GM18508 (cell line): ENCODE results near the gene UTRN.
A peak's percentile ranks its signal among the peaks of the same experiment; 100 is the strongest.

Source experiments
- ATAC-seq: cut with Tn5 transposase; IDR thresholded peaks from one replicate; pipeline ENCODE4 v1.9.1; 2021; ENCODE audit warnings: moderate number of reproducible peaks; ENCODE audit not compliant: insufficient read depth, unreplicated experiment

Gene UTRN

DNA sequence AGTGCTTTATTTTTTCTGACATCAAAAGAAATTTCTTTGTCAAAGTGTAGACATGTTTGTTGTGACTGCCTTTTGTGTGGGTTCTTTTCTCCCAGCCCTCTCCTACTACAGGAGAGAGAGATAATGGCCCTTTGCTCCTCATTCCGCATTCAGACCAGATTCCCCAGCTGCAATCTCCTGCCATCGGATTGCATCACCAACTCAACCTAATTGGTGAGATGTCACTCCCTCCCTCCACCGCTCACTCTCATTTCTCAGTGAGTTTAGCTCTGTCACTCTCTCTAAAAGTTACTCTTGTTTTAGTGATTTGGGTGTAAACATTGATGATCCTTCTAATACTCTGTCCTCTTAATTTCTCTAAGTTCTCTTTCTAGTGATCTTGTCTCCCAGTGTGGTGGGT lies 22.7 kb downstream of the UTRN start:
- no peak for ATAC-seq

DNA sequence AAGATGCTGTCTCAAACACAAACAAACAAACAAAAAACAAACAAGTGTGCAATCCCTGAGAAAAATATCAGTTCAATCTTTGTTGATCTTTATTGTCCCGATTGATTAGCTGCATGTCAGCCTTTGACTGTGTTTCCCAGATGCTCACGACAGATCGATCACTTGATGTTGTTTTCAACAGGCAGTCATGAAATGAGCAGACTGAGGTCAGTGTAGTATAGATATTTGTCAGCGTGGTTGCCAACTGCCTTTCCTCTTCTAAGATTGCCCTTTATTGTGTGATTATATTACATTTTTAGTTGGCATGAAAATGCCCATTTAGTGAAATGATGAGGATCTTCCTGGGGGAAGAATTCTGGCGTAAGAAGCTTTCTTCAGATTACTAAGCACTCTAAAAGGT lies 25.6 kb downstream of the UTRN start:
- ATAC-seq = no peak

DNA sequence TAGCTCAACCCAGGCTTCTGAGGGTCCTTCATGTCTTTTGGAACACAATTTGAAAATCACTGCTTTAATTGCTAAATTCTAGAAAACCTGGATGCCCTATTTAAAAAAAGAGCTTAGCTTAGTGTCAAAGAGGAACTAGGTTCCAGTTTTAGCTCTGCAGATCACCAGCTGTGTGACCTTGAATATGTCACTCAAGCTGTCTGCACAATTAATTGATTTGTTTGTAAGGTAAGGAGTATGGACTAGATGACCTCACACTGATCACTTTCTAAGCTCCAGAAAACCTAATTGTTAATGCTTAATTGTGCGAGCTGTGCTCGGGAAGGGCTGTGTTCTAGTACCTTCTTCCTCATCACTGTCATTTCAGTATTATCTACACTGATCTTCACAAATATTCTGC lies 26.2 kb downstream of the UTRN start:
- no peak for ATAC-seq

DNA sequence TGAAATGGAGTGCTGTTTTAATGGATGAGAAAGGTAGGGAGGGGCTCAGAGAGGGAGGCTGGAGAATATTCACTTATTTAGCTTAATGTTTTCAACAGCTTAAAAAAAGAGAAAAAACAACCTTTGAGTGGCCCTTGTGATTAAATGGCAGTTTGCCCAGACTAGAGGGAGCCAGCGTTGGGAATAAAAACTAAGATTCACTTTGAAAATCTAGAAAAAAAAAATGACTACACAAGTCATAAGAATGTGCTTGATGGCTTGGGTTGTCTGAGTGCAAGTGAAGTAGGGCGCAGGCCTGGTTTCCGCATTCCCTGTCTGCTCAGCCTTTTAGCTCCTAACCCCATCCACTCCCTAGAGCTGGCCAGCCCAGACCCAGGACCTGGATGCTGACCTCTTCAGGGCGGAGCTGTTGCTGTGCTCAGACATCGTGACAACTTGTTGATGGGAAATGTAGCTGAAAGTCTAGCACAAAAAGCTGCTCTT lies 28.9 kb downstream of the UTRN start:
- no peak for ATAC-seq

DNA sequence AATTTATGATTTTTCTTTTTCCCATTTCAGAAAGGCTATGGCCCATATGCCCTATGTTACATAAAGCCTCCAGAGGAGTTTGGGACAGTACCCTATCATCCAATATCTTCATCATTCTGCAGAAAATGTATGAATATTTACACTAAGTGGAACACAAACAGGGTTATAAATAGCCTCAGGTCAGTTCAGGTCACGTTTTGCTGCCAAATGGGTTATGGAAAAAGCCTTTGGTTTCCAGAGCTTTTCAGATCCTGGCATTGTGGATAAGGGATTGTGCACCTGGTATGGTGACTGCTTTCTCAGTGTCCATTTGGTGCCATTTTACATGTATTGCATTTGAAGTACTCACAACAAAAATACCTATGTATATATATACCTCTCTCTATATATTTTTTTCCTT lies 29.4 kb downstream of the UTRN start:
- ATAC-seq = no peak

DNA sequence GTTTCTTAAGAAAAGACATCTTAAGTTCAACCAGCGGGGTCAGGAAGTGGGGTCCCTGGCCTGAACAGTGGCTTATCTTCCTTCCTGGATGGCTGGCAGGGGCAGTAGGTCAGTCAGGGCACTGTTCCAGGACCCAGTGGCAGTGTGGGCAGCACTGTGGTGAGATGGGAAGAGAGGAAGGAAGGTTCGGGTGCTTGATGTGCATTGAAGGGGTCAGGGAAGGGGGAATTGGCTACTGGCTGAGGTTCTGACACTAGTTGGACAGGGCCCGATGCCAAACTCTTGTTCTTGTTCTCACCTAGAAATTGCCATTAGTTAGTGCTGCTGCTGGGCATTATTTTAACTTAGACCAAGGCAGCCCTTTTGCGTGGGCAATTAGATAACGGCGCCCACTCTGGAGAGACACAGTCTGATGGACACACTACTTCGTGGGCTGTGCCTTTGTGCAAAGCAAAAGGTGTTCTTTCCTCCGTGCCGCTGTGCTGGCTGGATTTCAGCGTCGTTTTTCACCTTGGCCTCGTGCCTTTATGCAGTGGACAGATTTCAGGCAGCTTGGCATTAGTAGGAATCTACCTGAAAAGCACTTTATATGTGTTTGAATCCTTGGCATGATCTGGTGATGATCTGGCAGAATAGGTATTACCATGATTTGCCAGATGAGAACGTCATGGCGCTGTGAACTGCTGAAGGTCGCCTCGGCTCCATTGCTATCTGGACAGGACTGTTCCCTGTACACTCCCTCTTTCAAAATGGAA lies 30.3 kb downstream of the UTRN start:
- no peak for ATAC-seq

DNA sequence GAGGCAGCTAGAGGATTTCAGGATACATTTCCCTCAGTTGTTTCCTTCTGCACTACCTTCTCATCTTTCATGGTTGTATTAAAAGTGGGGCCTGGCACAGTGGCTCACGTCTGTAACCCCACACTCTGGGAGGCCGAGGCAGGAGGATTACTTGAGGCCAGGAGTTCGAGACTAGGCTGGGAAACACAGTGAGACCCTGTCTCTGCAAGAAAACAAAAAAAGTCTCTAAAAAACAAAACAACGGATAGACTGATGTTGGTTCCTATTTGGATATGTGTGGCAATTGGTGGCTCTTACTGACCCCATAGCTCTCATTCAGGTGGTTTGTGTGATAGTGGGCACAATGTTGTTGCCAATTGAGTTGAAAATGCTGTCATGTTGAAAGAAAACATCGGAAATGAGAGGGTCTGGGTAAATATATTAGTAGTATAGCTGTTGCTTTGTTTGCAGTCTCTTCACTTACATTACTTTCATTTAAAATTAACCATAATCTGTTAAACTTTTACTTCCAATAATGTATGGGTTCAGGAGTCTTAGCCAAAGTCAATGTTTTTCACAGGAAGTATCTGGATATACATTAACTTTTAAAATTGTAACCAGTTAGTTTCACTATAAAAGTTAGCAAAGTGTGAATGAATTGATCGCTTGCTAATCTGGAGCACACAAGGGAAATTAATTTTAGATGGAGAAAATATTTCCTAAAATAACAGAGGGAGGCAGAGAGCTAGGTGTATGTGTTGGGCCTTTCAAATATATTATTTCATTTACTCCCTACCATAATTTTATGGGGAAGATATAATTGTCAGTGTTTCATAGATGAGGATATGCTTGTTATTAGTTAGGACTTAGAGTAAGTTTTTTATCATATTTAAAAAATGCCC lies 31.1 kb downstream of the UTRN start:
- peak; percentile 51 for ATAC-seq

DNA sequence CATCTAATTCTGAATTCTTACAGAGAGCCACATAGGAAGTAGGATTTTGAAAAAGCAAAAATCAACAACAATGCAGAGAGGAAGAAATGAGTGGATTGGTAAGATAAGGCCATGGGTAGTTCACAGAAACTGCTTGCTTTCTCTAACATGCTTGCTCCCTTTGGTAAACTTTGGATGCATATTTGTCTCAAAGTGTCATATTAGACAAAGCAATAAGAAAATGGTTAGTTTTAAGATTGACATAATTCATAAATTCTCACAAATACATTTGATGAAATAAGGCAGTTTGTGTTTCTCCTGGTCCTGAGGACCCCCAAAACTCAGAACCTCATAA lies 31.7 kb downstream of the UTRN start:
- no peak for ATAC-seq

DNA sequence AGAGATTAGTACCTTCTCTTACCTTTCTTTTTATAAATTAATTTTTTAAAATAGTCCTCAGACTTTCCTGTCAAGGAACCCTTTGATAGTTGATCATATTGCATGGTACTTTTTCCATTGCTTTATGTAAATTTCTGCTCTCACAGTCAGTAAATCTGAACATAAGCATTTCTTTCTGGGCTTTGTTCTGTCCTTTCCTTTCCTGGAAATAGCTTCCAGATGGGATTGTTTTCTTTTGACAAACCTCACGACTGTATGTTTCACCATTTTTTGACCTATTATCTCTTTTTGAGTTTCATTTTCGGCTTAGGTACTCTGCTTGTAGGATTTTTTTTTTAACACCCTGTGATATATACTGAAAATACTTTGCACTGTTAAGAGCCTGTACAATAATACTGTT lies 32.6 kb downstream of the UTRN start:
- ATAC-seq = no peak

DNA sequence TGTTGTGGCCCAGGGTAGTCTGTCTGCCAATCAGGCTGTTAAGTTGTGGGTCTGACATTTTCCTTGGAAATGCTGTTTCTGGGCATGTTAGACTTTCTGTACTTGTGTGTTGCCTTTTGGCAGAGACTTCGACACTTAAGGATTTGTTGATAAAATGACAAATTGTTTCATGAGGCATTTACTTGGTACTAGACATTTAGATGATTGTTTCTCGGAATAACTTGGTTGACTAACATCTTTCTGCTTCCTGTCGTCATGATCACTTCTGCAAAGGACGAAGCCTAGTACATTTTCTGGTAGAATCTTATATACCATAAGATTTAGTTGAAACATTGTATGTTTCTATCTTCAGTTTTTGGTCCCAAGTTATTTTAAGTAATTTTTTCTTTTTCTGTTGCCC lies 34.1 kb downstream of the UTRN start:
- ATAC-seq = no peak

DNA sequence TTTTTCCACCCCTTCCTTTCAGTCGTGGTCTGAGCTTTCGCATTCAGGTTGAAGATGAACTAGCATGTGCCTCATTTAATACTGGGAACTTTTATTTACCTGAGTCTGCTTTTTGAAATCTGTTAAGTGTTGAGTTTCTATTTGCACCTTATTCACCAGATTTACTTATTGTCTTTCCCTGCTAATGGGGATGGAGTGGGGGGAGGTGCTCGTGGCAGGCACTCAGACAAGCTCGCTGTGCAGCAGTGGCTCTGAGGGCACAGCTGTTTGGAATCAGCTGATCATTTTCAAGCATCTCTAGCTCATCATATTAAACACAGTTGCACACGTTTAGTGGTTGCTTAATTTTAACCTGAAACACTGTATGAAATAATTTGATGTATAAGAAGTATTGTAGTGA lies 35.6 kb downstream of the UTRN start:
- no peak for ATAC-seq

DNA sequence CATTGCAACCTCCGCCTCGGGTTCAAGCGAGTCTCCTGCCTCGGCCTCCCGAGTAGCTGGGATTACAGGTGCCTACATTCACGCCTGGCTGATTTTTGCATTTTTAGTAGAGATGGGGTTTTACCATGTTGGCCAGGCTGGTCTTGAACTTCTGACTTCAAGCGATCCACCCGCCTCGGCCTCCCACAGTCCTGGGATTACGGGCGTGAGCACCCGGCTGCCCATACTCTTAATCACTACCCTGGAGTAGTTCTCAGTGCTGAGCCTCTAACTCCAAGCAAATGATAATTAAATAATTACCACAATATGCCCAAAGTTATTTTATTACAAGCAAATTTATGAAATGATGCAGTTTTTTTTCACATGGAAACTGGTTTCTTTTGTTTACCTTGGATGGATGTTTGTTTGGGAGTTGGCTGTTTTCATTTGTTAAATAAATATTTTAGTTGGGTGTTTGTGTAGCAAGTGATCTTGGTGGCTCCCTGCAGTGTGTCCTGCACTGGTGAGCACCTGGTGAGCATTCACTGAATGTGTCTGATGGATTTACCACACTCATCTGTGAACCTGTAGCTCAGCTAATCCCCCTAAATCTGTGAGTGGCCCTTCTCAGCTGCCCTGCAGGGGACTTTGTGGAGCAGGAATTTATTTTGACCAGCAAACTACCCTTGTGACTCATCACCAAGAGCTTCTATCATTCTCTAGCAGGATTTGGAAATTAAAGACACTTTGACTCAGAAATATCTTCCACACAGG lies 36.9 kb downstream of the UTRN start:
- ATAC-seq = no peak

DNA sequence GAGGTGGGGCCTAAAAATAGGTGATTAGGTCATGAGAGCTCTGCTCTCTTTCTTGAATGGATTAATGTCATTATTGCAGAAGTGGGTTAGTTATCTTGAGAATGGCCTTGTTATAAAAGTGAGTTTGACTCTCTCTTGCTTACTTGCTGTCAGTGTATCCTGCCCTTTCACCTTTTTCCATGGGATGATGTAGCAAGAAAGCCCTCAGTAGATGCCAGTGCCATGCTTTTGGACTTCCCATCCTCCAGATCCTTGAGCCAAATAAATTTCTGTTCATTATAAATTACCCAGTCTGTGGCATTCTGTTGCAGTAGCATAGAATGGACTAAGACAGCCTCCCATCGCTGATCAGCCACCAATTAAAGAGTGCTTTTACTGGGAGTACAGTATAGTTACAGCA lies 40.1 kb downstream of the UTRN start:
- no peak for ATAC-seq

DNA sequence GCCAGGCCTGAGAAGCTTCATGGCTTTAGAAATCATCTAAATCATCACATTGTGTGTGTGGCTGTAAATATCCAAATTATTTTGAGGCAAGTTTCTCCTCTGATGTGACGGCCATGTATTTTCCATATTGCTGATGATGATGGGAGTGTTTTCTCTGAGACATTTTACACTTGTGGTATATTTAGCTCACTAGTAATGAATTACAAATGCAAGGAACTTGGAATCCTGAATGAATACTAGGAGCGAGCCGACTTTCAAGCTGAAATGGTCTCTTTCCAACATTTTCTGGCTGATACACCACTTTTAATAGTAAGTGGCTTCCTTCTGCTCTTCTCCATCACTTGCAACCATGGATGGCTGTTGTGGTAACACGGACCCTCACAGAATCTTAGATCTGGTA lies 41.3 kb downstream of the UTRN start:
- ATAC-seq = no peak

DNA sequence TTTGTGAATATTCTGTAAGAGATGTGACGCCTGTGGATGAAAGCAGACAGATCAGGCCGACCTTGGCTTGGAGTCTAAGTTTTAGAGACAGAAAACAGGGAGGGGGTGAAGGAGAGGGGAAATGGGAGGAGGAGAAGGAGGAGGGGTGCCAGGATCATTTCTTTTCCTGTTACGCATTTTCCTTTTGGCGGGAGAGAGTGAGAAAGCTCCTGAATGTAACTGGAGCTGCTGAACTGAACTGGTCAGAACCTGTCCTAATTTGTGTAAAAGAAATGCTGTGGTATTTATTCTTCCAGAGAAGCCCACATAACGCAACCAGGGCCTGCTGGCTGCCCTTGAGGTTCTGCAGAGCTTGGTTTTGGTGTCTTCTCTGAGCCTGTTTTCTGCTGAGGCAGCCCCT lies 41.9 kb downstream of the UTRN start:
- ATAC-seq = no peak

DNA sequence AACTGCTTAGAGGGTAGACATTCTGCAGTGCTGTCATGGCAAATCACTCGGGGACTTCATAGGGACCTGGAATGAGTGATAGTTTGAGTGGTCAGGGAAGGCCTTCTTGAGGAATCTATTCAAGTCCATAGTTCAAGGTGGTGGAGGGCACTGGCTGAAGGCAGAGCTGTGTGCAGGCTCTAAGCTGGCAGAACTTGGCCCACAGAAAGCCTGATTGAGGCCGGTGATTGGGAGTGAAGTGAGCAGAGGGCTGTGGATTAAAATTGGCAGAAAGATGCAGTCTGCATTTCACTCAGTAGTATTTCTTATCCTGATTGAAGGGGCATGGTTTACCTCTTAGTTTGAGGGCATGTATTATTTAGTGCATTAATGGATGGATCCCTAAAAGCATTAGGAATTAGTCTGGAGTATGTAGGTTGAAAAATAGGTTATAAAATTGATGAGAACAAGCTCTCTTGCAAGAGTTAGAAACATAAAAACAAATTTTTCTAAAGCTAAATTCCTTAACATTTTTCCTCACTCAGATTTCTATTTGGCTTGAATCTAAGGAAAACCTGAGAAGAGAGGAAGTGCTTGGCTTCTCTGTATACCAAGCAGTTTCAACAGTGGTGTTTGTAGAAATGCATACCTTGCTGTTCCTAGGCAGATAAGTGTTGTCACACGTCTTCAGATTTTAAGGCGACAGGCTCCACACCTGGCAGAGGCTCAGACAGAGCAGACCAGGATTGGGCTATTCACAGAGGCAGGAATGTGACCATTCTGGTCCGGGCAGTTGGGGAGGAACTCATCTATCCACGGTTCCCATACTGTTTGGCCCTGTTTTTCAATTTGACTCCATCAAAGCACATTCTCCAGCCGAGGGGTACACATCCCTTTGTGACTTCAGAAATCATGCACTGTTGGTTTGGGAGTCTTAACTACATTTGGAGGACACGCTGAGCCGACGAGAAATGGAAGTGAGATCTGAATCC lies 45.2 kb downstream of the UTRN start:
- ATAC-seq = no peak

DNA sequence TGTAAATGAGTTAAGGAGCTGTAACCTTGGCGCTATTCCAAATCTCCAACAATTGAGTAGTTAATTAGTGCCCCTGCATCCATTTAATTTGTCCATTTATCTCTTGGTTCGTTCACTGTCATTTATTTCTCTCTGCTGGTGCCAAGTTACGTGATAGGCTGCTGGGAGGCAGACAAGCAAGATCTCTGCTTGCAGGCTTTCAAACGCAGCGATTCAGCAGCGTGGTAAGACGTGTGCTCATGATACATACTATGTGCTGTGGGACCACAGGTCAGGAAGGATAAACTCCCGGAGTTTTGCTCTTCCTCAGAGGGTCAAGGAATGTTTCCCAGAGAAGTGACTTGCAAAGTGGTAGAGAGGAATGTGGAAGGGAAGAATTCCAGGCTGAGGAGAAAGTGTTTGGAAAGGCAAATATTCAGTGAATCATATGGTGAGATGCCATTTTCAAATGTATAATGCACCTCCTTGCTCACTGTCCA lies 46.4 kb downstream of the UTRN start:
- no peak for ATAC-seq

DNA sequence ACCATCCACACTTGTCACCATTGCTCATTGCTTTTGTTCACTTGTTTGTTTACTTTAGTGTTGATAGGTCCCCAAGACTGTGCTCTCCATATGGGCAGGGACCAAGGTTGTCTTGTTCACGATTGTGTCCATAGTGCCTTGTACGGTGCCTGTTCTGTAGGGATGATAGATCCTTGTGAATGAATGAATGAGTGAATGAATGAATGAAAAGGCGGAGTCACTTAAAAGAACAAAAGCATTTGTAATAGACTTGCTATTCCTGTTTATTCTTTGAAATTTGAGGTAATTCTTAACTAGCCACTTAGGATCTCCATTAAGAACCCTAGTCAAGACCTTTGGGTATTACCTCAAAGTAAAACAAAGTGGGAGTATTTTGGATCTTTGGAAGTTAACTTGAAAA lies 47.0 kb downstream of the UTRN start:
- ATAC-seq = no peak

DNA sequence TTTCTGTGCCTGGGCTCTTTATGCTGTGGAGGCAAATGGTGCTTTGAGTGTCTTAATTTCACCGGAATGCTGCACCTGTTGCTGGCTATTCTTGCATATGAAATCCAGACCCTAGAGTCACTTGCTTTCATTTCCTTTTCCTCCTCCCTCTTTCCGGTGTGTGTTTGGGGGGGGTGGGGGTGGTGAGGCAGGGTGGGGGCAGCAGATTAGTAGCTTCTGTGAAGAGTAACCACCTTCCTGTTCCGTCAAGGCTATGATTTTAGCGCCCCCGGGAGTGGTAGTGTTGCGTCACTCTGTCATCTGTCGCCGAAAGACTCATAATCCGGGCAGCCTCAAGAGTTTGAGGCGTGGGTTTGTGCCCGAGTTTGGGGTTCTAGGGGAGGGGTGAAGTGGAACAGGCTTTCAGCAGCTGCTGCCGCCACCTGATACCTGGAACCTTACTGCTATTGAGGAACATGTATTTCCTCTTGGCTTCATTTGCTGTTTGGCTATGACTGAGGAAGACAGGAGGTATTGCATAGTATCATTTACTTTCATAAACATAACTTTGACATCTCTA lies 49.1 kb downstream of the UTRN start:
- ATAC-seq = peak; percentile 37
